Cardiac septum (tissue), 1 donor: ENCODE measurements around the gene NUTF2. TPM values are rescaled to one million over a fixed set of nuclear protein-coding genes. Genes with fewer than 3 reads are reported as not detected.

ENCODE experiments used
- DNase-seq: peaks from one replicate; pipeline ENCODE4 v3.0.0-alpha.2; 2020; ENCODE audit warnings: low spot score
- intact Hi-C: fragments of 100-400 bp; cut with DNase I; formaldehyde crosslinking; loops from one replicate; pipeline ENCODE4 v1.14.0; 2022
- total RNA-seq: library from RNA; stranded (reverse); fragmentation: NEBNext Ultra II Directional; extraction: Animal tissue kit (Norgen Biotek cat#: 25700); gene quantifications from one replicate; pipeline ENCODE4 v1.2.1, GENCODE V29; 2021
- donor health status: DM: no; HTN: no; CAD: no.

Gene NUTF2
- total RNA-seq, 1 donor from 2014 or later, result 87.1 TPM

- intact Hi-C loops, result no loop called here
- no peak for DNase-seq
Measured at GRCh38 chr16:67878846-67879245, 32.1 kb downstream of the NUTF2 start.

GRCh38 chr16:67879462-67879861 lies 32.7 kb downstream of the NUTF2 start:
- intact Hi-C loops, result no loop called here
- DNase-seq, result no peak

- no peak for DNase-seq
- intact Hi-C loops, result loop anchor here (10.0 kb wide), 1 partner anchor 355 kb away; the partner anchor contains the start of gene ESRP2
Measured at GRCh38 chr16:67879936-67880335, 33.2 kb downstream of the NUTF2 start.

GRCh38 chr16:67880584-67880983 lies 33.9 kb downstream of the NUTF2 start:
- no peak for DNase-seq
- intact Hi-C loops, result loop anchor here (10.0 kb wide), 1 partner anchor 354 kb away; the partner anchor contains the start of gene ESRP2

GRCh38 chr16:67881621-67882161 lies 35.0 kb downstream of the NUTF2 start:
- intact Hi-C loops, result loop anchor here (2.0 to 10.0 kb wide), 2 partner anchors 47 to 353 kb away; partner anchors contain the start of gene ESRP2
- DNase-seq, result peak; percentile 79

GRCh38 chr16:67882374-67883145 lies 35.8 kb downstream of the NUTF2 start:
- peak; percentile 86 for DNase-seq
- intact Hi-C loops, result loop anchor here (2.0 to 10.0 kb wide), 2 partner anchors 46 to 352 kb away; partner anchors contain the start of gene ESRP2

GRCh38 chr16:67883146-67883871 lies 36.6 kb downstream of the NUTF2 start:
- peak; percentile 80 for DNase-seq
- intact Hi-C loops, result loop anchor here (2.0 to 10.0 kb wide), 2 partner anchors 45 to 351 kb away; partner anchors contain the start of gene ESRP2

GRCh38 chr16:67883872-67884261 lies 37.1 kb downstream of the NUTF2 start:
- no peak for DNase-seq
- intact Hi-C loops, result loop anchor here (2.0 to 10.0 kb wide), 2 partner anchors 45 to 351 kb away; partner anchors contain the start of gene ESRP2

GRCh38 chr16:67884684-67885083 lies 38.0 kb downstream of the NUTF2 start, which contains the start of gene NRN1L:
TSS of gene NRN1L (plus strand) at chr16:67884885. CDS start at chr16:67884904, 19 bp downstream.
- intact Hi-C loops, result loop anchor here (10.0 kb wide), 1 partner anchor 350 kb away; the partner anchor contains the start of gene ESRP2

GRCh38 chr16:67885545-67885944 lies 38.8 kb downstream of the NUTF2 start:
- intact Hi-C loops, result loop anchor here (10.0 kb wide), 1 partner anchor 349 kb away; the partner anchor contains the start of gene ESRP2
- DNase-seq, result no peak

More at GRCh38 chr16:67884684-67885083, 38.0 kb downstream of the NUTF2 start, which contains the start of gene NRN1L:
- DNase-seq, result peak; percentile 94

GRCh38 chr16:67885976-67886375 lies 39.2 kb downstream of the NUTF2 start:
- intact Hi-C loops, result loop anchor here (10.0 kb wide), 1 partner anchor 349 kb away; the partner anchor contains the start of gene ESRP2
- DNase-seq, result no peak

GRCh38 chr16:67886387-67886786 lies 39.7 kb downstream of the NUTF2 start:
- intact Hi-C loops, result loop anchor here (10.0 kb wide), 1 partner anchor 348 kb away; the partner anchor contains the start of gene ESRP2
- DNase-seq, result no peak

- intact Hi-C loops, result loop anchor here (10.0 kb wide), 1 partner anchor 346 kb away; the partner anchor contains the start of gene ESRP2
Measured at GRCh38 chr16:67888331-67888730, 41.6 kb downstream of the NUTF2 start.

GRCh38 chr16:67892375-67892774 lies 45.6 kb downstream of the NUTF2 start:
- intact Hi-C loops, result loop anchor here (5.0 kb wide), 1 partner anchor 130 kb away; the partner anchor contains the start of genes DDX28 and DUS2
- DNase-seq, result no peak

More at GRCh38 chr16:67888331-67888730, 41.6 kb downstream of the NUTF2 start:
- no peak for DNase-seq

- intact Hi-C loops, result loop anchor here (5.0 kb wide), 1 partner anchor 129 kb away; the partner anchor contains the start of genes DDX28 and DUS2
- peak; percentile 99 for DNase-seq
Measured at GRCh38 chr16:67892899-67893742, 46.4 kb downstream of the NUTF2 start, which contains the start of gene PSKH1. TSS of gene PSKH1 (plus strand) at chr16:67893254. CDS start at chr16:67908750, 15,496 bp downstream.

GRCh38 chr16:67893743-67894399 lies 47.1 kb downstream of the NUTF2 start:
- intact Hi-C loops, result loop anchor here (5.0 kb wide), 1 partner anchor 128 kb away; the partner anchor contains the start of genes DDX28 and DUS2
- no peak for DNase-seq

- no peak for DNase-seq
- intact Hi-C loops, result no loop called here
Measured at GRCh38 chr16:67897231-67897630, 50.5 kb downstream of the NUTF2 start.

- intact Hi-C loops, result no loop called here
- no peak for DNase-seq
Measured at GRCh38 chr16:67901734-67902133, 55.0 kb downstream of the NUTF2 start.
